ENCODE measurements around the gene USP31. TPM values are rescaled to one million over a fixed set of nuclear protein-coding genes. Genes with fewer than 3 reads are reported as not detected.

USP31 gene
- total and polyA plus RNA-seq, 2 of the 13 experiments (the other 11 are each of a cell fraction or from before 2014, with no cell fraction given): 22.5 to 23.3 TPM

GRCh38 chr16:23119570-23119969 is 29.7 kb downstream of the USP31 start:
- Histone ChIP-seq H2AFZ (ENCODE audit: low read length) (no peak overlapping the region), H3K79me2 (ENCODE audit: insufficient read depth, low read length) (peaks cover 93% of the 10 kb centered on the region), H3K9ac (ENCODE audit: insufficient read depth, low read depth, low read length) (no peak overlapping the region), H3K27ac (ENCODE audit: extremely low read length, insufficient read depth, low read length) (no peak overlapping the region), H3K4me2 (ENCODE audit: low read depth, low read length) (no peak overlapping the region), H4K20me1 (ENCODE audit: insufficient read depth, low read length) (peaks cover 18% of the 10 kb centered on the region), H3K36me3 (replicated peaks in 1 of 2; ENCODE audit: control insufficient read depth in 1 of 2, insufficient read depth in 2 of 2, low read length in 2 of 2) (no peaks in the 10 kb centered on the region; a peak in 2 of 5 replicates), H3K4me1 (ENCODE audit: insufficient read depth, low read length) (peaks cover 26% of the 10 kb centered on the region), H3K27me3 (ENCODE audit: control insufficient read depth in 1 of 2, insufficient read depth in 2 of 2, low read length in 2 of 2) (no peaks in the 10 kb centered on the region), H3K4me3 (replicated peaks in 1 of 3; ENCODE audit: insufficient read depth in 1 of 3, low read depth in 2 of 3, low read length in 3 of 3) (no peak overlapping the region), H3K9me3 (ENCODE audit: low read length) (no peaks in the 10 kb centered on the region)
- no peak for FAIRE-seq
- POLR2A ChIA-PET: interaction anchor here (0.9 kb wide), 1 partner anchor 22 kb away, joined by 3 read pairs; no protein-coding TSS in a partner anchor
- TF ChIP-seq ZNF362 (CRISPR knock-in tag; IDR thresholded peaks at IDR 0.05; ENCODE audit: borderline replicate concordance): no peak
- TF ChIP-seq ZNF549 (CRISPR knock-in tag; IDR thresholded peaks at IDR 0.05): no peak
- TF ChIP-seq ZNF143 (CRISPR knock-in tag; IDR thresholded peaks at IDR 0.05): no peak
- no peak for TF ChIP-seq SMC3 (IDR thresholded peaks at IDR 0.05; ENCODE audit: low read length)
- no peak for TF ChIP-seq MTA3 (CRISPR knock-in tag; IDR thresholded peaks at IDR 0.05)
- TF ChIP-seq SIN3A (IDR thresholded peaks at IDR 0.05; ENCODE audit: borderline replicate concordance, low read depth, low read length): no peak
- no peak for TF ChIP-seq ZNF12 (CRISPR knock-in tag; IDR thresholded peaks at IDR 0.05)
- no peak for TF ChIP-seq CBX2 (IDR thresholded peaks at IDR 0.05; ENCODE audit: low read depth, low read length)
- TF ChIP-seq CBX2 (CRISPR knock-in tag; IDR thresholded peaks at IDR 0.05; ENCODE audit: low read depth): no peak
- TF ChIP-seq NBN (conservative IDR thresholded peaks at IDR 0.05): no peak
- TF ChIP-seq RBFOX2 (IDR thresholded peaks at IDR 0.05; ENCODE audit: low read depth, low read length): no peak
- no peak for TF ChIP-seq NR1H2 (CRISPR knock-in tag; IDR thresholded peaks at IDR 0.05; ENCODE audit: borderline replicate concordance, low read depth)
- TF ChIP-seq ZNF24 (IDR thresholded peaks at IDR 0.05): no peak
- no peak for TF ChIP-seq ZNF18 (CRISPR knock-in tag; IDR thresholded peaks at IDR 0.05; ENCODE audit: insufficient replicate concordance)
- no peak for TF ChIP-seq ZNF777 (CRISPR knock-in tag; IDR thresholded peaks at IDR 0.05)
- no peak for TF ChIP-seq CREBL2 (CRISPR knock-in tag; IDR thresholded peaks at IDR 0.05; ENCODE audit: borderline replicate concordance)
- no peak for TF ChIP-seq MXD4 (CRISPR knock-in tag; IDR thresholded peaks at IDR 0.05)
- TF ChIP-seq FOXA1 (IDR thresholded peaks at IDR 0.05): no peak
- no peak for TF ChIP-seq FOXA1 (CRISPR knock-in tag; IDR thresholded peaks at IDR 0.05)
- TF ChIP-seq IKZF4 (CRISPR knock-in tag; IDR thresholded peaks at IDR 0.05; ENCODE audit: borderline replicate concordance, low read depth, not compliant biosample characterization): no peak
- in situ Hi-C loops (cut with HindIII; ENCODE audit: extremely low pct_ligation_motif_present, low pct_unique_long_range_greater_than_20kb): no loop called here
- no TSS peak for BruUV-seq (replicated peaks)
- intact Hi-C loops (cut with micrococcal nuclease; ENCODE audit: unreplicated experiment): no loop called here
- 78% methylated on average over 2 of the region's 2 CpGs for WGBS (ENCODE audit: low lambda C conversion rate)
- CTCF ChIA-PET (ENCODE audit: low intra/inter-chr PET ratio, low total read pairs): no interaction called here
- no peak for ATAC-seq
- no peak for DNase-seq (ENCODE audit: low spot score)

All from HepG2 (cell line).